Measurements from ENCODE around the gene ZC3H8. TPM values are rescaled to one million over a fixed set of nuclear protein-coding genes. Genes with fewer than 3 reads are reported as not detected.

The ZC3H8 gene
- 3.9 to 6.4 TPM (median 5.6 TPM) in 3 replicates for total RNA-seq
- long read RNA-seq, transcript ZC3H8-201 (9 exons, 1,601 nt): major isoform, 5 of 5 reads
- long read RNA-seq, partial matches to known transcripts: 0 of 5 reads
- long read RNA-seq, other reads (novel, unspliced or antisense): 0 of 5 reads

- DNase-seq (ENCODE audit: low spot score): peak; percentile 95
- Mint-ChIP-seq H3K4me1 (ENCODE audit: low read depth) (peaks cover 12% of the 10 kb centered on the region), H3K36me3 (ENCODE audit: low read depth) (no peaks in the 10 kb centered on the region), H3K4me3 (ENCODE audit: unreplicated experiment) (peak within 1 kb of the TSS; percentile 82), H3K27ac (ENCODE audit: unreplicated experiment) (peak within 1 kb of the TSS; percentile 88), H3K27me3 (ENCODE audit: low read depth) (no peaks in the 10 kb centered on the region), H3K9me3 (ENCODE audit: low read depth) (no peaks in the 10 kb centered on the region)
- peak; percentile 38 for TF ChIP-seq CTCF (IDR thresholded peaks at IDR 0.05)
These were observed at the start of gene ZC3H8 for GRCh38 chr2:112254466-112255240. ZC3H8 (minus strand) TSS chr2:112255042; CDS start chr2:112254981, 61 bp downstream.

- Mint-ChIP-seq H3K9me3 (ENCODE audit: low read depth) (no peaks in the 10 kb centered on the region), H3K4me1 (ENCODE audit: low read depth) (peaks cover 29% of the 10 kb centered on the region), H3K27me3 (ENCODE audit: low read depth) (no peaks in the 10 kb centered on the region), H3K36me3 (ENCODE audit: low read depth) (peaks cover 1% of the 10 kb centered on the region), H3K4me3 (ENCODE audit: unreplicated experiment) (no peak overlapping the region), H3K27ac (ENCODE audit: unreplicated experiment) (peak overlapping the region; percentile 10)
- no peak for DNase-seq (ENCODE audit: low spot score)
- TF ChIP-seq CTCF (IDR thresholded peaks at IDR 0.05): no peak
These were observed 49.6 kb upstream of the ZC3H8 start for GRCh38 chr2:112304298-112304941.

- Mint-ChIP-seq H3K36me3 (ENCODE audit: low read depth) (peaks cover 1% of the 10 kb centered on the region), H3K27me3 (ENCODE audit: low read depth) (no peaks in the 10 kb centered on the region), H3K4me3 (ENCODE audit: unreplicated experiment) (no peak overlapping the region), H3K27ac (ENCODE audit: unreplicated experiment) (peak overlapping the region; percentile 32), H3K4me1 (ENCODE audit: low read depth) (peaks cover 29% of the 10 kb centered on the region), H3K9me3 (ENCODE audit: low read depth) (no peaks in the 10 kb centered on the region)
- no peak for TF ChIP-seq CTCF (IDR thresholded peaks at IDR 0.05)
- no peak for DNase-seq (ENCODE audit: low spot score)
These were observed 47.1 kb upstream of the ZC3H8 start for GRCh38 chr2:112301973-112302372.

- peak overlapping the region; percentile 81 for H3K27ac Mint-ChIP-seq (ENCODE audit: unreplicated experiment)
- no peak for DNase-seq (ENCODE audit: low spot score)
- H3K36me3 Mint-ChIP-seq (ENCODE audit: low read depth): peaks cover 1% of the 10 kb centered on the region
- no peaks in the 10 kb centered on the region for H3K27me3 Mint-ChIP-seq (ENCODE audit: low read depth)
- no peak for TF ChIP-seq CTCF (IDR thresholded peaks at IDR 0.05)
- peaks cover 29% of the 10 kb centered on the region for H3K4me1 Mint-ChIP-seq (ENCODE audit: low read depth)
- no peaks in the 10 kb centered on the region for H3K9me3 Mint-ChIP-seq (ENCODE audit: low read depth)
- no peak overlapping the region for H3K4me3 Mint-ChIP-seq (ENCODE audit: unreplicated experiment)
These were observed 46.3 kb upstream of the ZC3H8 start for GRCh38 chr2:112301171-112301584.

- TF ChIP-seq CTCF (IDR thresholded peaks at IDR 0.05): no peak
- Mint-ChIP-seq H3K27ac (ENCODE audit: unreplicated experiment) (no peak overlapping the region), H3K36me3 (ENCODE audit: low read depth) (peaks cover 1% of the 10 kb centered on the region), H3K4me1 (ENCODE audit: low read depth) (peaks cover 10% of the 10 kb centered on the region), H3K27me3 (ENCODE audit: low read depth) (no peaks in the 10 kb centered on the region), H3K9me3 (ENCODE audit: low read depth) (no peaks in the 10 kb centered on the region), H3K4me3 (ENCODE audit: unreplicated experiment) (no peak overlapping the region)
- DNase-seq (ENCODE audit: low spot score): no peak
These were observed 41.6 kb upstream of the ZC3H8 start for GRCh38 chr2:112296407-112296806.
